GM12878 (cell line): ENCODE data around the gene TRIM63. TPM values are rescaled to one million over a fixed set of nuclear protein-coding genes. Genes with fewer than 3 reads are reported as not detected.

Source experiments
- ATAC-seq: fragments of 200-7000 bp; cut with Tn5 transposase; 3 replicates; pipeline ENCODE4 v1.9.1; 2020; ENCODE audit warnings: mild to moderate bottlenecking, moderate library complexity
- BruUV-seq: library from RNA; stranded (reverse); fragments of 400-500 nt; replicated peaks from 2 replicates; lab custom pipeline; 2021; lab: Mats Ljungman, UMichigan
- CTCF ChIA-PET: fragments of 300-600 bp; sonication (Branson Sonifier 250); formaldehyde crosslinking; extraction: SDS; loops from one replicate; lab custom pipeline; 2021; ENCODE audit warnings: inconsistent platforms; lab: Yijun Ruan, JAX
- POLR2A ChIA-PET: fragments of 350-600 bp; formaldehyde crosslinking; extraction: SDS; loops from one replicate; lab custom pipeline; 2021; ENCODE audit warnings: inconsistent platforms; lab: Charles Lee
- RAD21 ChIA-PET: fragments of 300-600 bp; sonication (Branson Sonifier 250); formaldehyde crosslinking; loops from one replicate; lab custom pipeline; 2023; ENCODE audit warnings: antibody characterized with exemption; ENCODE audit not compliant: unreplicated experiment; lab: Charles Lee
- SMC1A ChIA-PET: fragments of 300-600 bp; sonication (Branson Sonifier 250); formaldehyde crosslinking; loops from one replicate; lab custom pipeline; 2023; ENCODE audit not compliant: unreplicated experiment, uncharacterized antibody; lab: Charles Lee
- DNase-seq: peaks from one replicate; pipeline ENCODE4 v3.0.0-alpha.2; 2011; ENCODE audit warnings: low read depth, low spot score
- FAIRE-seq: peaks from 3 replicates; lab custom pipeline; 2011; peaks lifted over from hg19 to GRCh38; lab: Jason Lieb, UNC
- H2AFZ ChIP-seq: 2 replicates; pipeline ENCODE4 v1.6.0; 2011; ENCODE audit warnings: low read depth, low read length, control low read depth; ENCODE audit not compliant: control insufficient read depth
- H3K27ac ChIP-seq: 2 replicates; pipeline ENCODE4 v1.5.1; 2011; ENCODE audit warnings: control low read depth; ENCODE audit not compliant: control insufficient read depth, insufficient read depth
- H3K27me3 ChIP-seq, 2 experiments: replicated peaks in 1 of 2; 2 replicates each; pipeline versions ENCODE4 v1.6.0 to v1.6.1; 2011; ENCODE audit warnings: low read length in 1 of 2; ENCODE audit not compliant: control insufficient read depth in 2 of 2, insufficient read depth in 2 of 2
- H3K36me3 ChIP-seq, 2 experiments: 2 replicates each; pipeline ENCODE4 v1.5.1; 2011; ENCODE audit warnings: low read length in 1 of 2; ENCODE audit not compliant: control insufficient read depth in 2 of 2, insufficient read depth in 2 of 2
- H3K4me1 ChIP-seq: 2 replicates; pipeline ENCODE4 v1.6.1; 2011; ENCODE audit warnings: mild to moderate bottlenecking, low read length, moderate library complexity, mixed read lengths; ENCODE audit not compliant: control insufficient read depth, insufficient read depth
- H3K4me2 ChIP-seq: 2 replicates; pipeline ENCODE4 v1.6.0; 2011; ENCODE audit warnings: control low read depth; ENCODE audit not compliant: control insufficient read depth, insufficient read depth
- H3K4me3 ChIP-seq: fragments of 200-600 bp; sonication (generic); 2 replicates; pipeline ENCODE4 v1.5.1; 2016
- H3K79me2 ChIP-seq: 2 replicates; pipeline ENCODE4 v1.6.0; 2011; ENCODE audit warnings: low read length; ENCODE audit not compliant: control insufficient read depth, insufficient read depth
- H3K9ac ChIP-seq: 2 replicates; pipeline ENCODE4 v1.8.0; 2011; ENCODE audit warnings: low read length, control low read depth, mixed read lengths; ENCODE audit not compliant: control insufficient read depth, insufficient read depth
- H3K9me3 ChIP-seq: replicated peaks from 3 replicates; pipeline ENCODE4 v1.5.1; 2011; ENCODE audit warnings: mild to moderate bottlenecking, low read length; ENCODE audit not compliant: control insufficient read depth, insufficient read depth
- H4K20me1 ChIP-seq: 2 replicates; pipeline ENCODE4 v1.6.0; 2011; ENCODE audit not compliant: control insufficient read depth, insufficient read depth
- BACH1 ChIP-seq: fragments of 450-650 bp; IDR thresholded peaks from 2 replicates; pipeline ENCODE4 v1.6.1; 2017; ENCODE audit warnings: mild to moderate bottlenecking, borderline replicate concordance
- EED ChIP-seq: sonication (generic); IDR thresholded peaks from 2 replicates; pipeline ENCODE4 v1.6.1; 2016; ENCODE audit warnings: antibody characterized with exemption, low read depth
- NFXL1 ChIP-seq: fragments of 450-650 bp; IDR thresholded peaks from 2 replicates; pipeline ENCODE4 v1.6.1; 2017; ENCODE audit warnings: antibody characterized with exemption, mild to moderate bottlenecking, borderline replicate concordance
- POLR2AphosphoS2 ChIP-seq: IDR thresholded peaks from 2 replicates; pipeline ENCODE4 v1.6.1; 2011; ENCODE audit warnings: low read depth, mild to moderate bottlenecking, low read length, improper control_type of control experiment, moderate library complexity
- RUNX3 ChIP-seq: IDR thresholded peaks from 2 replicates; pipeline ENCODE4 v1.6.1; 2012; ENCODE audit warnings: low read length, inconsistent platforms
- SPI1 ChIP-seq: IDR thresholded peaks from 2 replicates; pipeline ENCODE4 v1.6.1; 2011; ENCODE audit warnings: low read depth, mild to moderate bottlenecking, low read length, moderate library complexity, borderline replicate concordance; ENCODE audit not compliant: insufficient read depth
- STAT3 ChIP-seq: IDR thresholded peaks from 2 replicates; pipeline ENCODE4 v1.6.1; 2011; ENCODE audit warnings: low read depth, low read length, improper control_type of control experiment
- WGBS: methylation state at CpG from one replicate; pipeline ENCODE4 v1.1.6; 2016; ENCODE audit warnings: low lambda C conversion rate; ENCODE audit not compliant: insufficient replicate concordance, insufficient coverage; ENCODE audit errors: missing lambda C conversion rate; 5-methylcytosine and 5-hydroxymethylcytosine counted together
- in situ Hi-C: fragments of 300-500 bp; cut with MboI; formaldehyde crosslinking; loops from 9 replicates; pipeline ENCODE4 v1.14.3; 2018; ENCODE audit warnings: mixed read lengths
- intact Hi-C: fragments of 100-400 bp; cut with micrococcal nuclease; formaldehyde crosslinking; loops from one replicate; pipeline ENCODE4 v1.14.2; 2022; ENCODE audit not compliant: unreplicated experiment
- polyA plus RNA-seq, 11 experiments: library from polyadenylated mRNA; depleted of rRNA in 4 of 11; unstranded in 6 of 11; stranded (reverse) in 5 of 11; fragments of >200 nt; fragmentation: Nextera tagmentation in 4 of 11; fragmentation: Illumina TruSeq in 1 of 11; extraction: Ambion mirVana in 4 of 11; extraction: Trizol in 1 of 11; gene quantifications; 1 replicate in 1 of 11; 2 replicates in 10 of 11; pipeline versions ENCODE4 v1.2.1 to v1.2.3, GENCODE V29; 2011 to 2016; ENCODE audit warnings: inconsistent platforms in 2 of 11, missing spikeins in 2 of 11, low read depth in 1 of 11
- total RNA-seq, 4 experiments: library from RNA; depleted of rRNA in 3 of 4; stranded (reverse); fragments of >200 nt in 3 of 4; fragmentation: Illumina TruSeq in 1 of 4; extraction: Trizol in 1 of 4; gene quantifications; 2 replicates each; pipeline versions ENCODE4 v1.2.1 to v1.2.3, GENCODE V29; 2013 to 2021
- TF ChIP-seq, protein P1 (sequence below), 3 experiments: IDR thresholded peaks in 2 of 3; conservative IDR thresholded peaks in 1 of 3; 2 replicates each; pipeline ENCODE4 v1.5.1; 2011; ENCODE audit warnings: low read depth in 3 of 3, low read length in 3 of 3, mild to moderate bottlenecking in 3 of 3, control low read depth in 2 of 3, moderate library complexity in 2 of 3, inconsistent platforms in 1 of 3, mixed read lengths in 1 of 3; ENCODE audit not compliant: control insufficient read depth in 2 of 3, insufficient read depth in 1 of 3; ENCODE audit errors: extremely low read depth in 1 of 3
- TF ChIP-seq, protein P2 (sequence below): fragments of 450-650 bp; IDR thresholded peaks from 2 replicates; pipeline ENCODE4 v1.6.1; 2017; ENCODE audit warnings: mild to moderate bottlenecking, moderate library complexity

TRIM63 gene
- total and polyA plus RNA-seq, 10 of the 15 experiments (the other 5 are each of a cell fraction or from before 2014, with no cell fraction given) = not detected

DNA sequence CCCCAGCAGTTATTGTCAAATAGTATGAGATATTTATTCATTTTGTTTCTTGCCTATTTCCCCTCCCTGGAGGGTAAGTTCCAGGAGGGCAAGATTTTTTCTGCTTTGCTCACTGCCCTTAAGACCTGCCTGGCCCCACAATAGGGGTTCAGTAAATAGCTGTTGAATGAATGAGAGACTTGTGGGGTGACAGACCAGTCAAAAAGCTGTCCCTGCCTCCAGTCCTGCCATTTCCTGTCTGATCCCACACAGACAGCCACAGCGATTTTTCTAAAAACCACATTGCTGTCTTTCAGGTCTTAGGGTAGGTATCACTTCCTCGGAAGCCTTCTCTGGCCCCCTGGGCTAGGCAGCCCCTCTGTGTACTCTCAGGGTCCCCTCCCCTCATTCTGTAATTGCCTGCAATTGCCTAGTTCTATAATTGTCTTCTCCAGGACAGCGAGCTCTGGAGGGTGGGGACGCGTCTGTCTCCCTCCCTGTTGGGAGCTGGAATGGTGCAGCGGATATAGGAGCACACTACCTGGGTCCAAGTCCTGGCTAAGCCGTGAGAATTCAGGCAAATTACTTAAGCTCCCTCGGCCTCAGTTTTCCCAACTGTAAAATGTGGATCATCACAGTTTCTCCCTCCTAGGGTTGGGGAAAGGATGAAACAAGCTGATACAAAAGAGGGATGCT is 47.7 kb downstream of the TRIM63 start:
- H3K4me3 ChIP-seq = no peak overlapping the region
- no peak for DNase-seq
- BruUV-seq = no TSS peak
- no peak overlapping the region for H2AFZ ChIP-seq
- CTCF ChIA-PET = interaction anchor here (1.1 kb wide), 1 partner anchor 16 kb away, joined by 4 read pairs; no protein-coding TSS in a partner anchor
- WGBS = 51% methylated on average over 8 of the region's 8 CpGs
- POLR2A ChIA-PET = no interaction called here
- ATAC-seq = peak; percentile 35
- H3K79me2 ChIP-seq = no peaks in the 10 kb centered on the region
- intact Hi-C loops (no loop called here), in situ Hi-C loops (no loop called here)
- H3K27ac ChIP-seq = no peak overlapping the region
- H3K4me1 ChIP-seq = peaks cover 8% of the 10 kb centered on the region; the same call in 1 of the 2 replicates
- H3K36me3 ChIP-seq = no peaks in the 10 kb centered on the region
- TF ChIP-seq SPI1 = peak; percentile 50; the same call in 1 of the 2 replicates
- no peak for TF ChIP-seq BACH1
- TF ChIP-seq RUNX3 = peak; percentile 53; the same call in 1 of the 2 replicates
- RAD21 ChIA-PET = no interaction called here
- H4K20me1 ChIP-seq = no peaks in the 10 kb centered on the region
- no peak overlapping the region for H3K9ac ChIP-seq
- H3K27me3 ChIP-seq = no peaks in the 10 kb centered on the region; a peak in 3 of 4 replicates
- SMC1A ChIA-PET = interaction anchor here (0.6 to 0.9 kb wide), 2 partner anchors 8 to 126 kb away, joined by 3 read pairs; no protein-coding TSS in a partner anchor
- peak; percentile 85 for FAIRE-seq
- peak overlapping the region; percentile 20; the same call in 1 of the 2 replicates for H3K4me2 ChIP-seq
- H3K9me3 ChIP-seq = no peaks in the 10 kb centered on the region

DNA sequence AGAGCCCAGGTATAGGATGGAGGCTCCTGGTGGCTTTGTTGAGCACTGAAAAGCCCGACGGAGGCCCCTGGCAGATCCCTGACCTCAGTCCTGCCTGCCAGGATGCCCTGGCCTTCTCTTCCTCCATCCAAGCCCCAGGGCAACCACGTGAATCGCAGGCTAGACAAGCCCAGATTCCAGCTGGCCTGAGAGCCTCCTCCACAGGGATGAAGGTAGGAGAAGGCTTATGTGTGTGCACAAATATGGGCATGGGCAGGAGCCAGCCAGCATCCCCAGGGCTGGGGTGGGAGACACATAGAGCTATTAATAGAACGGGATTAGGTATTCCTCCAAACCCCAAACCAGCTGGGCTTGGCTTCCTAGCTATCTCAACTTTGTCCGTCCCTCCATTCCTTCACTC is 49.8 kb downstream of the TRIM63 start:
- Histone ChIP-seq H3K4me3 (no peak overlapping the region), H4K20me1 (no peaks in the 10 kb centered on the region), H3K4me2 (no peak overlapping the region), H2AFZ (no peak overlapping the region), H3K79me2 (no peaks in the 10 kb centered on the region), H3K9ac (no peak overlapping the region), H3K4me1 (peaks cover 8% of the 10 kb centered on the region; the same call in 1 of the 2 replicates), H3K27ac (no peak overlapping the region), H3K36me3 (no peaks in the 10 kb centered on the region), H3K27me3 (no peaks in the 10 kb centered on the region; a peak in 3 of 4 replicates), H3K9me3 (no peaks in the 10 kb centered on the region)
- ChIA-PET CTCF (interaction anchor here (1.3 to 1.9 kb wide), 2 partner anchors 12 to 20 kb away, joined by 4 to 7 read pairs; partner anchors contain the start of gene PAFAH2), SMC1A (interaction anchor here (1.3 kb wide), 1 partner anchor 178 kb away, joined by 3 read pairs; no protein-coding TSS in a partner anchor), RAD21 (interaction anchor here (1.7 kb wide), 1 partner anchor 20 kb away, joined by 6 read pairs; the partner anchor contains the start of gene PAFAH2), POLR2A (no interaction called here)
- no TSS peak for BruUV-seq
- in situ Hi-C loops (no loop called here), intact Hi-C loops (no loop called here)
- 35% methylated on average over 6 of the region's 6 CpGs for WGBS
- FAIRE-seq = no peak
- no peak for DNase-seq
- ATAC-seq = no peak
- TF ChIP-seq, protein P1, sequence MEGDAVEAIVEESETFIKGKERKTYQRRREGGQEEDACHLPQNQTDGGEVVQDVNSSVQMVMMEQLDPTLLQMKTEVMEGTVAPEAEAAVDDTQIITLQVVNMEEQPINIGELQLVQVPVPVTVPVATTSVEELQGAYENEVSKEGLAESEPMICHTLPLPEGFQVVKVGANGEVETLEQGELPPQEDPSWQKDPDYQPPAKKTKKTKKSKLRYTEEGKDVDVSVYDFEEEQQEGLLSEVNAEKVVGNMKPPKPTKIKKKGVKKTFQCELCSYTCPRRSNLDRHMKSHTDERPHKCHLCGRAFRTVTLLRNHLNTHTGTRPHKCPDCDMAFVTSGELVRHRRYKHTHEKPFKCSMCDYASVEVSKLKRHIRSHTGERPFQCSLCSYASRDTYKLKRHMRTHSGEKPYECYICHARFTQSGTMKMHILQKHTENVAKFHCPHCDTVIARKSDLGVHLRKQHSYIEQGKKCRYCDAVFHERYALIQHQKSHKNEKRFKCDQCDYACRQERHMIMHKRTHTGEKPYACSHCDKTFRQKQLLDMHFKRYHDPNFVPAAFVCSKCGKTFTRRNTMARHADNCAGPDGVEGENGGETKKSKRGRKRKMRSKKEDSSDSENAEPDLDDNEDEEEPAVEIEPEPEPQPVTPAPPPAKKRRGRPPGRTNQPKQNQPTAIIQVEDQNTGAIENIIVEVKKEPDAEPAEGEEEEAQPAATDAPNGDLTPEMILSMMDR (IDR thresholded peaks at IDR 0.05 in 2 of 3, conservative IDR thresholded peaks at IDR 0.05 in 1 of 3; ENCODE audit: control insufficient read depth in 2 of 3, extremely low read depth in 1 of 3, insufficient read depth in 1 of 3, low read depth in 3 of 3, low read length in 3 of 3) = no peak
- TF ChIP-seq NFXL1 (no peak), EED (no peak), STAT3 (no peak), POLR2AphosphoS2 (no peak)
- TF ChIP-seq, protein P2, sequence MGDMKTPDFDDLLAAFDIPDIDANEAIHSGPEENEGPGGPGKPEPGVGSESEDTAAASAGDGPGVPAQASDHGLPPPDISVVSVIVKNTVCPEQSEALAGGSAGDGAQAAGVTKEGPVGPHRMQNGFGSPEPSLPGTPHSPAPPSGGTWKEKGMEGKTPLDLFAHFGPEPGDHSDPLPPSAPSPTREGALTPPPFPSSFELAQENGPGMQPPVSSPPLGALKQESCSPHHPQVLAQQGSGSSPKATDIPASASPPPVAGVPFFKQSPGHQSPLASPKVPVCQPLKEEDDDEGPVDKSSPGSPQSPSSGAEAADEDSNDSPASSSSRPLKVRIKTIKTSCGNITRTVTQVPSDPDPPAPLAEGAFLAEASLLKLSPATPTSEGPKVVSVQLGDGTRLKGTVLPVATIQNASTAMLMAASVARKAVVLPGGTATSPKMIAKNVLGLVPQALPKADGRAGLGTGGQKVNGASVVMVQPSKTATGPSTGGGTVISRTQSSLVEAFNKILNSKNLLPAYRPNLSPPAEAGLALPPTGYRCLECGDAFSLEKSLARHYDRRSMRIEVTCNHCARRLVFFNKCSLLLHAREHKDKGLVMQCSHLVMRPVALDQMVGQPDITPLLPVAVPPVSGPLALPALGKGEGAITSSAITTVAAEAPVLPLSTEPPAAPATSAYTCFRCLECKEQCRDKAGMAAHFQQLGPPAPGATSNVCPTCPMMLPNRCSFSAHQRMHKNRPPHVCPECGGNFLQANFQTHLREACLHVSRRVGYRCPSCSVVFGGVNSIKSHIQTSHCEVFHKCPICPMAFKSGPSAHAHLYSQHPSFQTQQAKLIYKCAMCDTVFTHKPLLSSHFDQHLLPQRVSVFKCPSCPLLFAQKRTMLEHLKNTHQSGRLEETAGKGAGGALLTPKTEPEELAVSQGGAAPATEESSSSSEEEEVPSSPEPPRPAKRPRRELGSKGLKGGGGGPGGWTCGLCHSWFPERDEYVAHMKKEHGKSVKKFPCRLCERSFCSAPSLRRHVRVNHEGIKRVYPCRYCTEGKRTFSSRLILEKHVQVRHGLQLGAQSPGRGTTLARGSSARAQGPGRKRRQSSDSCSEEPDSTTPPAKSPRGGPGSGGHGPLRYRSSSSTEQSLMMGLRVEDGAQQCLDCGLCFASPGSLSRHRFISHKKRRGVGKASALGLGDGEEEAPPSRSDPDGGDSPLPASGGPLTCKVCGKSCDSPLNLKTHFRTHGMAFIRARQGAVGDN = no peak
